Measurements from ENCODE around the gene ANKRD42. TPM values are rescaled to one million over a fixed set of nuclear protein-coding genes. Genes with fewer than 3 reads are reported as not detected.

The ANKRD42 gene
- total and polyA plus RNA-seq, 2 donors (not counting 3 experiments of a cell fraction or from before 2014, with no cell fraction given): 3.3 to 6.6 TPM

- FAIRE-seq (no peak), DNase-seq (ENCODE audit: low read depth, low spot score) (no peak)
- H4K20me1 ChIP-seq (replicated peaks; ENCODE audit: control insufficient read depth, extremely low read depth, insufficient read depth, low read length): no peaks in the 10 kb centered on the region
- H3K9me1 ChIP-seq (replicated peaks; ENCODE audit: control insufficient read depth, extremely low read depth, insufficient read depth, low read length): no peaks in the 10 kb centered on the region
- H3K9ac ChIP-seq (replicated peaks; ENCODE audit: extremely low read depth, insufficient read depth, low read length): no peak overlapping the region
- H3K79me2 ChIP-seq (ENCODE audit: control insufficient read depth, insufficient read depth, low read length): no peaks in the 10 kb centered on the region
- H3K27me3 ChIP-seq (ENCODE audit: control insufficient read depth in 2 of 2, insufficient read depth in 2 of 2, low read length in 2 of 2): no peaks in the 10 kb centered on the region
- no peaks in the 10 kb centered on the region for H3K36me3 ChIP-seq (ENCODE audit: control insufficient read depth in 2 of 2, extremely low read depth in 1 of 2, insufficient read depth in 2 of 2, low read length in 2 of 2)
- dilution Hi-C loops (cut with MboI; ENCODE audit: extremely low pct_ligation_motif_present, low sequenced_read_pairs): no loop called here
- BruUV-seq (replicated peaks): no TSS peak
- no peak overlapping the region for H3K4me3 ChIP-seq (replicated peaks in 1 of 3; ENCODE audit: insufficient read depth in 1 of 3, low read depth in 1 of 3, low read length in 3 of 3)
- no peak overlapping the region for H3K4me2 ChIP-seq (ENCODE audit: insufficient read depth, low read length)
- H3K9me3 ChIP-seq (replicated peaks; ENCODE audit: control insufficient read depth, insufficient read depth, low read length): no peaks in the 10 kb centered on the region
- H3K27ac ChIP-seq (ENCODE audit: insufficient read depth, low read depth, low read length): no peak overlapping the region
- CTCF ChIA-PET: interaction anchor here (0.9 kb wide), 1 partner anchor 258 kb away, joined by 3 read pairs; no protein-coding TSS in a partner anchor
- H2AFZ ChIP-seq (ENCODE audit: low read depth, low read length): no peak overlapping the region
- intact Hi-C loops (cut with micrococcal nuclease): no loop called here
- no peak for TF ChIP-seq MYC (IDR thresholded peaks at IDR 0.05; ENCODE audit: low read depth, low read length)
- no peak for TF ChIP-seq EZH2 (IDR thresholded peaks at IDR 0.05; ENCODE audit: borderline replicate concordance, low read depth, low read length, severe bottlenecking)
- TF ChIP-seq JUN (IDR thresholded peaks at IDR 0.05; ENCODE audit: borderline replicate concordance, insufficient read depth, insufficient read length, low read depth): no peak
- TF ChIP-seq GATA2 (IDR thresholded peaks at IDR 0.05; ENCODE audit: insufficient read depth, insufficient read length, low read depth, low read length): no peak
- POLR2A ChIA-PET: no interaction called here
- H3K4me1 ChIP-seq (ENCODE audit: control insufficient read depth, extremely low read depth, insufficient read depth, low read length): no peaks in the 10 kb centered on the region
Observed at GRCh38 chr11:83222499-83222898, 29.0 kb downstream of the ANKRD42 start.

GRCh38 chr11:83223457-83223856 is 29.9 kb downstream of the ANKRD42 start:
- no peak overlapping the region for H3K27ac ChIP-seq (ENCODE audit: insufficient read depth, low read depth, low read length)
- intact Hi-C loops (cut with micrococcal nuclease) (no loop called here), dilution Hi-C loops (cut with MboI; ENCODE audit: extremely low pct_ligation_motif_present, low sequenced_read_pairs) (no loop called here)
- no peaks in the 10 kb centered on the region for H4K20me1 ChIP-seq (replicated peaks; ENCODE audit: control insufficient read depth, extremely low read depth, insufficient read depth, low read length)
- DNase-seq (ENCODE audit: low read depth, low spot score): no peak
- no peaks in the 10 kb centered on the region for H3K4me1 ChIP-seq (ENCODE audit: control insufficient read depth, extremely low read depth, insufficient read depth, low read length)
- H3K36me3 ChIP-seq (ENCODE audit: control insufficient read depth in 2 of 2, extremely low read depth in 1 of 2, insufficient read depth in 2 of 2, low read length in 2 of 2): no peaks in the 10 kb centered on the region
- BruUV-seq (replicated peaks): no TSS peak
- no peak for FAIRE-seq
- H3K9me3 ChIP-seq (replicated peaks; ENCODE audit: control insufficient read depth, insufficient read depth, low read length): no peaks in the 10 kb centered on the region
- H3K79me2 ChIP-seq (ENCODE audit: control insufficient read depth, insufficient read depth, low read length): no peaks in the 10 kb centered on the region
- no peak overlapping the region for H3K9ac ChIP-seq (replicated peaks; ENCODE audit: extremely low read depth, insufficient read depth, low read length)
- H3K9me1 ChIP-seq (replicated peaks; ENCODE audit: control insufficient read depth, extremely low read depth, insufficient read depth, low read length): no peaks in the 10 kb centered on the region
- CTCF ChIA-PET: interaction anchor here (1.4 kb wide), 1 partner anchor 26 kb away, joined by 3 read pairs; no protein-coding TSS in a partner anchor
- no peaks in the 10 kb centered on the region for H3K27me3 ChIP-seq (ENCODE audit: control insufficient read depth in 2 of 2, insufficient read depth in 2 of 2, low read length in 2 of 2)
- POLR2A ChIA-PET: no interaction called here
- no peak overlapping the region for H3K4me2 ChIP-seq (ENCODE audit: insufficient read depth, low read length)
- H2AFZ ChIP-seq (ENCODE audit: low read depth, low read length): no peak overlapping the region
- TF ChIP-seq EZH2 (IDR thresholded peaks at IDR 0.05; ENCODE audit: borderline replicate concordance, low read depth, low read length, severe bottlenecking): no peak
- no peak for TF ChIP-seq MYC (IDR thresholded peaks at IDR 0.05; ENCODE audit: low read depth, low read length)
- TF ChIP-seq GATA2 (IDR thresholded peaks at IDR 0.05; ENCODE audit: insufficient read depth, insufficient read length, low read depth, low read length): no peak
- TF ChIP-seq POLR2A (IDR thresholded peaks at IDR 0.05; ENCODE audit: low read depth, low read length): no peak
- TF ChIP-seq FOS (IDR thresholded peaks at IDR 0.05; ENCODE audit: borderline replicate concordance, insufficient read depth, low read length): no peak
- no peak for TF ChIP-seq JUN (IDR thresholded peaks at IDR 0.05; ENCODE audit: borderline replicate concordance, insufficient read depth, insufficient read length, low read depth)
- TF ChIP-seq POLR2AphosphoS5 (IDR thresholded peaks at IDR 0.05; ENCODE audit: insufficient read depth, low read depth, low read length): no peak
- no peak for TF ChIP-seq CTCF (IDR thresholded peaks at IDR 0.05; ENCODE audit: extremely low read depth in 1 of 2, insufficient read depth in 1 of 2, low read depth in 1 of 2, low read length in 2 of 2)
- TF ChIP-seq MAX (IDR thresholded peaks at IDR 0.05; ENCODE audit: insufficient read depth, insufficient read length): no peak
- no peak overlapping the region for H3K4me3 ChIP-seq (replicated peaks in 1 of 3; ENCODE audit: insufficient read depth in 1 of 3, low read depth in 1 of 3, low read length in 3 of 3)
